Ishikawa (cell line): Measurements from ENCODE around the gene MUS81.

ENCODE experiments used
- CEBPB ChIP-seq: IDR thresholded peaks from 2 replicates; pipeline ENCODE4 v1.6.1; 2012
- CREB1 ChIP-seq: IDR thresholded peaks from 2 replicates; pipeline ENCODE4 v1.6.1; 2012; ENCODE audit warnings: low read depth
- EGR1 ChIP-seq: IDR thresholded peaks from 2 replicates; pipeline ENCODE4 v1.6.1; 2012
- EP300 ChIP-seq: IDR thresholded peaks from 2 replicates; pipeline ENCODE4 v1.6.1; 2012; ENCODE audit warnings: borderline replicate concordance
- FOXM1 ChIP-seq: IDR thresholded peaks from 2 replicates; pipeline ENCODE4 v1.6.1; 2012; ENCODE audit warnings: low read depth, borderline replicate concordance
- NFIC ChIP-seq: IDR thresholded peaks from 2 replicates; pipeline ENCODE4 v1.6.1; 2012
- RAD21 ChIP-seq: IDR thresholded peaks from 2 replicates; pipeline ENCODE4 v1.6.1; 2012; ENCODE audit warnings: low read depth
- TAF1 ChIP-seq: IDR thresholded peaks from 2 replicates; pipeline ENCODE4 v1.6.1; 2012; ENCODE audit warnings: low read depth, mild to moderate bottlenecking
- TCF12 ChIP-seq: IDR thresholded peaks from 2 replicates; pipeline ENCODE4 v1.6.1; 2012; ENCODE audit warnings: low read depth
- TEAD4 ChIP-seq: IDR thresholded peaks from 2 replicates; pipeline ENCODE4 v1.6.1; 2012
- YY1 ChIP-seq: IDR thresholded peaks from 2 replicates; pipeline ENCODE4 v1.6.1; 2012; ENCODE audit warnings: low read depth
- ZBTB7A ChIP-seq: IDR thresholded peaks from 2 replicates; pipeline ENCODE4 v1.6.1; 2012; ENCODE audit warnings: low read depth
- TF ChIP-seq, protein P1 (sequence below): IDR thresholded peaks from 2 replicates; pipeline ENCODE4 v1.6.1; 2012
- TF ChIP-seq, protein P2 (sequence below): IDR thresholded peaks from 2 replicates; pipeline ENCODE4 v1.6.1; 2012
- TF ChIP-seq, protein P3 (sequence below): IDR thresholded peaks from 2 replicates; pipeline ENCODE4 v1.6.1; 2012; ENCODE audit warnings: low read depth, mild to moderate bottlenecking

MUS81 gene

DNA sequence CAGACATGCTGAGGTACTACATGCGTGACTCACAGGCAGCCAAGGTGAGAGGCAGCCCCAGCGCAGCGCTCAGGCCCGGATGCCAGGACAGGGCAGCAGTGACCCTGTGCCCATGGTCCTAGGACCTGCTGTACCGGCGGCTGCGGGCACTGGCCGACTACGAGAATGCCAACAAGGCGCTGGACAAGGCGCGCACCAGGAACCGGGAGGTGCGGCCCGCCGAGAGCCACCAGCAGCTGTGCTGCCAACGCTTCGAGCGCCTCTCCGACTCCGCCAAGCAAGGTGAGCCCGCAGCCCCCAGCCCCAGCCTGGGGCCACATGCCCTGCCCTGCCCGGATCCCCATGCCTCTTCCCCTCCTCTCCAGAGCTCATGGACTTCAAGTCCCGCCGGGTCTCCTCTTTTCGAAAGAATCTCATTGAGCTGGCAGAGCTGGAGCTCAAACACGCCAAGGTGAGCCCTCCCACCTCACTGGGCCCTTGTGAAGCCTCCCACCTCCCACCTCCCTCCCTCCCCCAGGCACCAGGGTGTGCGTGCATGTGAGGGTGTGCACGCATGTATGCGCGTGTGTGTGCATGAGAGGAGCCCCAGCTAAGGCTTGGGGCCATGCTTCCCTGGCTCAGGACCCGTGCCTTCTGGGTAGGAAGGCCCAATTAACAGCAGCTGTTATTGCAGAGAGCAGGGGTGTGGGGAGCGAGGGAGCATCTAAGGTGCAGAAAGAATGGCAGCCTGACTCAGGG lies 7.6 kb upstream of the MUS81 start:
- TF ChIP-seq FOXM1 (no peak), YY1 (no peak), EGR1 (no peak), TEAD4 (no peak), TAF1 (no peak), ZBTB7A (no peak), RAD21 (no peak)
- TF ChIP-seq, protein P1, sequence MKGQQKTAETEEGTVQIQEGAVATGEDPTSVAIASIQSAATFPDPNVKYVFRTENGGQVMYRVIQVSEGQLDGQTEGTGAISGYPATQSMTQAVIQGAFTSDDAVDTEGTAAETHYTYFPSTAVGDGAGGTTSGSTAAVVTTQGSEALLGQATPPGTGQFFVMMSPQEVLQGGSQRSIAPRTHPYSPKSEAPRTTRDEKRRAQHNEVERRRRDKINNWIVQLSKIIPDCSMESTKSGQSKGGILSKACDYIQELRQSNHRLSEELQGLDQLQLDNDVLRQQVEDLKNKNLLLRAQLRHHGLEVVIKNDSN, result no peak

DNA sequence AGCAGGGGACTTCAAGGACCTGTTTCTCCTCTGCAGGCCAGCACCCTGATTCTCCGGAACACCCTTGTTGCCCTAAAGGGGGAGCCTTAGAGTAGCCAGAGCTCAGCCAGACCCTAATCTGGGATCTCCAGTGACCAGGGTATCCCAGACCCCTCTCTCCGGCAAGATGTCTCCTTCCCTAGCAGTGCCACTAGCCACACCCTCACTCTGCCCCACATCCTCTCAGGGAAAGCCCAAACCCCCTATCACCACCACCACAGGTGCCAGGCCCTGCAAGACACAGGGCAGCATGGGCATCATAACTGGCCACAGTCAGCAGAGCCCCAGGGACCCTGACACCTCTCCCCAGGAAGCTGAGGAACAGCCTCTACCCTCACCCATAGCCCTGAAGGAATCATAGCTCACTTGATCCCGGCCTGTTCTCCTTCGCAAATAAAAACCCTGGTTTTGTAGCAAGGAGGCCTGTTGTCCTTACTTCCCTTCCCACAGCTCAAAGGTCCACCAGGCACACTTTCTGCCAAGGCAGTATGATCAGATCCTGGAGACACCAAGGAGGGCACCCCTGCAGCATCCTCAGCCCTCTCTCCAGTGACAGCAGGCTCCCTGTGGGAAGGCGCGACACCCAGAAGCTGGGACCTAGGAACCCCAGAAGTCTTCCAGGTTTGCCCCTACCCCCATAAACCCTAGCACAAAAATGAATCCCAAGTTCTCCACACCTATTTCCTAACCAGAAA lies 6.8 kb upstream of the MUS81 start:
- TF ChIP-seq TCF12 (no peak), FOXM1 (no peak), EGR1 (no peak), TEAD4 (no peak)

DNA sequence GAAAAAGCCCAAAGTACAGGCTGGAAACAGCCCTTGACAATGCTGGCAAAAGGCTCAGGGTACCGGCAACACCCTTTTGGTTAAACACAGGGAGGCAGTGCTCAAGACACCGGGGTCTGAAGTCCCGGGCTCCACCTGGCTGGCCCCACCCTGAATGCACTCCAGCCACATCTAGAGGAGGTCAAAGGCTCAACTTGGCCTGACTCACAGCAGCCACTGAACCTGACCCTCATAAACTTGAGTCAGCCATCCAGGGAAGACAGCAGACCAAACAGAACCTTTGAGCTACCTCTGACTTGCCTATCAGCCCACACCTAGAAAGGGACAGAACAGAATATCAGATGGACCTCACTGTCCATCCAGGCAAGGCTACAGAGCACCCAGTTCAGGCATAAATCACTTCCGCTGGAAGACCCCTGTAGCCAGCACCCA lies 6.1 kb upstream of the MUS81 start:
- no peak for TF ChIP-seq CEBPB
- TF ChIP-seq, protein P1, result no peak
- no peak for TF ChIP-seq TEAD4
- TF ChIP-seq RAD21, result no peak
- TF ChIP-seq CREB1, result no peak
- no peak for TF ChIP-seq FOXM1
- no peak for TF ChIP-seq TAF1
- no peak for TF ChIP-seq EGR1
- TF ChIP-seq TCF12, result no peak
- TF ChIP-seq EP300, result no peak
- no peak for TF ChIP-seq NFIC
- TF ChIP-seq YY1, result no peak
- no peak for TF ChIP-seq ZBTB7A
- TF ChIP-seq, protein P2, sequence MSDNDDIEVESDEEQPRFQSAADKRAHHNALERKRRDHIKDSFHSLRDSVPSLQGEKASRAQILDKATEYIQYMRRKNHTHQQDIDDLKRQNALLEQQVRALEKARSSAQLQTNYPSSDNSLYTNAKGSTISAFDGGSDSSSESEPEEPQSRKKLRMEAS, result no peak
- TF ChIP-seq, protein P3, sequence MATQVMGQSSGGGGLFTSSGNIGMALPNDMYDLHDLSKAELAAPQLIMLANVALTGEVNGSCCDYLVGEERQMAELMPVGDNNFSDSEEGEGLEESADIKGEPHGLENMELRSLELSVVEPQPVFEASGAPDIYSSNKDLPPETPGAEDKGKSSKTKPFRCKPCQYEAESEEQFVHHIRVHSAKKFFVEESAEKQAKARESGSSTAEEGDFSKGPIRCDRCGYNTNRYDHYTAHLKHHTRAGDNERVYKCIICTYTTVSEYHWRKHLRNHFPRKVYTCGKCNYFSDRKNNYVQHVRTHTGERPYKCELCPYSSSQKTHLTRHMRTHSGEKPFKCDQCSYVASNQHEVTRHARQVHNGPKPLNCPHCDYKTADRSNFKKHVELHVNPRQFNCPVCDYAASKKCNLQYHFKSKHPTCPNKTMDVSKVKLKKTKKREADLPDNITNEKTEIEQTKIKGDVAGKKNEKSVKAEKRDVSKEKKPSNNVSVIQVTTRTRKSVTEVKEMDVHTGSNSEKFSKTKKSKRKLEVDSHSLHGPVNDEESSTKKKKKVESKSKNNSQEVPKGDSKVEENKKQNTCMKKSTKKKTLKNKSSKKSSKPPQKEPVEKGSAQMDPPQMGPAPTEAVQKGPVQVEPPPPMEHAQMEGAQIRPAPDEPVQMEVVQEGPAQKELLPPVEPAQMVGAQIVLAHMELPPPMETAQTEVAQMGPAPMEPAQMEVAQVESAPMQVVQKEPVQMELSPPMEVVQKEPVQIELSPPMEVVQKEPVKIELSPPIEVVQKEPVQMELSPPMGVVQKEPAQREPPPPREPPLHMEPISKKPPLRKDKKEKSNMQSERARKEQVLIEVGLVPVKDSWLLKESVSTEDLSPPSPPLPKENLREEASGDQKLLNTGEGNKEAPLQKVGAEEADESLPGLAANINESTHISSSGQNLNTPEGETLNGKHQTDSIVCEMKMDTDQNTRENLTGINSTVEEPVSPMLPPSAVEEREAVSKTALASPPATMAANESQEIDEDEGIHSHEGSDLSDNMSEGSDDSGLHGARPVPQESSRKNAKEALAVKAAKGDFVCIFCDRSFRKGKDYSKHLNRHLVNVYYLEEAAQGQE, result no peak

DNA sequence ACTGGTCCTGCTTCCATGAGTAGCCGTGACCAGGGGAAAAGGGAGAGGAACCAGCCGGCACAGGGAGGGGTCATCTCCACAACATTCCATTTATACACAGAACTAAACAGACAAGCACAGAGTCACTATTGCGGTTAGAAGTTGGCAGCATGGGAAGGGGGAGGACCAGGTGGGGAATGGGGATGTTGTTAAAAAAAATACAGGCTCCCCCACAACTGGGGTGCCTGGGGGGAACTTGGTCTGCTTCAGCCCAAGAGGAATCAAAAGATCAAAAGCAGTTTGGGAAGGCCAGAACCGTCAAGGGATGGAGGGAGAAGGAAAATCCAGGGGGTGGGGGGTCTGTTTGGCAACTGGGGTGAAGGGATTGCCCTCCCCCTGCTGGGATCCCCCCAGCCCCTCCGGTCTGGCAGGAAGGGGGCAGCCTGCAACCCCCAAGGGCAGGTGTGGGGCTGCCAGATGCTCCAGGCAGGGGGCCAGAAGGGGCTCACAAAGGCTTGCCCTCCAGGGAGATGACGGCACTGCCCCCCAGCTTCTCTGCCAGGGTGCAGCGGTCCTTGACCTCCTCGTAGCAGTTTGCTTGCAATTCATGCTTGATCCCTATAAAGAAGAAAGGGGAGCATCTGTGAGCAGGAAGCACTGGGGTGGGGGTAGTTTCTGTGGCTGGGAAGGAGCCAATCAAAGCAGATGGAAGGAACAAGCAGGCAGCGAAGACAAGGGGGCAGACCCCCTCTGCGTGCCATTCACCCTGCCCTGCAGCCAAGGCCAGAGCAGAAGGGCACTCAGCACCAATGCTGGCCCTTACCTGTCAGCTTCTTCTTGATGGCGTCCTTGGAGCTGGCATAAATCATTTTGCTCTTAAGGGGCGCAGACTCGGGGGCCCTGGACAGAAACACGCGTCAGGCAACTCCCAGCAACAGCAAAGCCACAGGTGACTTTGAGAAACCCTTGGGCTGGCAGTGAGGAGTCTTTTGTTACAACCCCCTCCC lies 5.1 kb upstream of the MUS81 start:
- no peak for TF ChIP-seq FOXM1
- no peak for TF ChIP-seq EGR1
- no peak for TF ChIP-seq NFIC
- TF ChIP-seq, protein P3, result no peak
- TF ChIP-seq YY1, result no peak

DNA sequence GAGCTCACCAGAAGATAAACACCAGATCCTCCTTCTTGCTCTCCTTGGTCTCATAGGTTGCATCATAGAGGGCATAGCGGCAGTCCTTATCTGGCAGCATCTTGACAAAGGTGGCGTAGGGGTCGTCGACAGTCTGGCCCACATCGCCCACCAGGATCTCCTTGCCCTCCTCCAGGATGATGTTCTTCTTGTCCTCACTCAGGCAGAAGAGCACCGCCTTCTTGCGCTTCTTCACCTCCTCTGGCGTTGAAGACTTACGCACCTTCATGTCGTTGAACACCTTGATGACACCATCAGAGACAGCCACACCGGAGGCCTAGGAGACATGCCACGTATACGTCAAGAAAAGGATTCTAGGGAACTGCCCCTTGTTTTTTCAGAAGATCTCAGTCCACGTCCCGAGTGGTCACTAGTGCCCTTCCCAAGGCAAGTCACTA lies 4.3 kb upstream of the MUS81 start:
- no peak for TF ChIP-seq FOXM1
- no peak for TF ChIP-seq ZBTB7A
- TF ChIP-seq, protein P2, result no peak
- TF ChIP-seq, protein P1, result no peak
- no peak for TF ChIP-seq TEAD4
- no peak for TF ChIP-seq EP300
- TF ChIP-seq TAF1, result no peak
- TF ChIP-seq, protein P3, result no peak
- no peak for TF ChIP-seq YY1
- no peak for TF ChIP-seq NFIC
- TF ChIP-seq RAD21, result no peak
